PC-9 (cell line): ENCODE measurements around the gene REEP3. TPM values are rescaled to one million over a fixed set of nuclear protein-coding genes. Genes with fewer than 3 reads are reported as not detected.
"Not testable (repeated sequence)": the region's sequence is repeated elsewhere in the genome, so short reads cannot be mapped to it uniquely, and the experiment has no call there.

Experiments
- BruUV-seq: library from RNA; stranded (reverse); fragments of 400-500 nt; replicated peaks from 2 replicates; lab custom pipeline; 2021; lab: Mats Ljungman, UMichigan
- CTCF ChIA-PET: fragments of 300-600 bp; sonication (Branson Sonifier 250); formaldehyde crosslinking; loops from one replicate; lab custom pipeline; 2022; ENCODE audit warnings: antibody characterized with exemption; lab: Charles Lee
- POLR2A ChIA-PET: fragments of 300-600 bp; sonication (Branson Sonifier 250); formaldehyde crosslinking; loops from one replicate; lab custom pipeline; 2022; ENCODE audit warnings: antibody characterized with exemption; ENCODE audit not compliant: unreplicated experiment; lab: Charles Lee
- DNase-seq, 2 experiments: peaks; one replicate each; pipeline versions ENCODE4 v3.0.0 to v3.0.0-alpha.2; 2015 to 2022; ENCODE audit warnings: mixed read lengths in 1 of 2
- H2AFZ ChIP-seq: fragments of 200-600 bp; sonication (generic); 2 replicates; pipeline ENCODE4 v1.8.1; 2017; ENCODE audit warnings: antibody characterized with exemption
- H3F3A ChIP-seq: fragments of 200-600 bp; sonication (generic); 2 replicates; pipeline ENCODE4 v1.8.1; 2017; ENCODE audit warnings: antibody characterized with exemption, mild to moderate bottlenecking, low read depth; ENCODE audit not compliant: insufficient read depth
- H3K27ac ChIP-seq: fragments of 200-600 bp; sonication (generic); 2 replicates; pipeline ENCODE4 v1.6.1; 2016; ENCODE audit warnings: mixed run types
- H3K27me3 ChIP-seq: fragments of 200-600 bp; sonication (generic); 2 replicates; pipeline ENCODE4 v1.6.1; 2016; ENCODE audit warnings: low read depth, mixed run types; ENCODE audit not compliant: insufficient read depth
- H3K36me3 ChIP-seq: fragments of 200-600 bp; sonication (generic); 2 replicates; pipeline ENCODE4 v1.6.1; 2016; ENCODE audit warnings: low read depth, mixed run types
- H3K4me1 ChIP-seq: fragments of 200-600 bp; sonication (generic); replicated peaks from 2 replicates; pipeline ENCODE4 v1.6.1; 2016; ENCODE audit warnings: mixed run types; ENCODE audit not compliant: insufficient read depth
- H3K4me2 ChIP-seq: fragments of 200-600 bp; sonication (generic); 2 replicates; pipeline ENCODE4 v1.6.1; 2017; ENCODE audit warnings: mixed run types
- H3K4me3 ChIP-seq: fragments of 200-600 bp; sonication (generic); 2 replicates; pipeline ENCODE4 v1.6.1; 2016; ENCODE audit warnings: mixed run types
- H3K79me2 ChIP-seq: fragments of 200-600 bp; sonication (generic); 2 replicates; pipeline ENCODE4 v1.6.1; 2017; ENCODE audit warnings: low read depth, mixed run types
- H3K9me2 ChIP-seq: fragments of 200-600 bp; sonication (generic); 2 replicates; pipeline ENCODE4 v1.8.1; 2017; ENCODE audit warnings: mild to moderate bottlenecking; ENCODE audit not compliant: insufficient read depth
- H3K9me3 ChIP-seq: fragments of 200-600 bp; sonication (generic); 2 replicates; pipeline ENCODE4 v1.8.1; 2016; ENCODE audit warnings: low read depth; ENCODE audit not compliant: insufficient read depth
- H4K20me1 ChIP-seq: fragments of 200-600 bp; sonication (generic); 2 replicates; pipeline ENCODE4 v1.8.1; 2017; ENCODE audit not compliant: insufficient read depth
- EZH2 ChIP-seq: fragments of 200-600 bp; sonication (generic); IDR thresholded peaks from 2 replicates; pipeline ENCODE4 v1.8.0; 2017; ENCODE audit warnings: antibody characterized with exemption, low read depth
- intact Hi-C: fragments of 100-400 bp; cut with micrococcal nuclease; formaldehyde crosslinking; loops from one replicate; pipeline ENCODE4 v1.10.0; 2022; ENCODE audit not compliant: unreplicated experiment
- total RNA-seq: library from RNA; stranded (reverse); gene quantifications from 2 replicates; pipeline ENCODE4 v1.2.3, GENCODE V29; 2021
- TF ChIP-seq, protein P1 (sequence below): fragments of 200-600 bp; sonication (generic); conservative IDR thresholded peaks from 2 replicates; pipeline ENCODE4 v1.6.1; 2017; ENCODE audit warnings: mixed run types, antibody characterized with exemption, mild to moderate bottlenecking, moderate library complexity

The REEP3 gene
- total RNA-seq, 1 experiment from 2014 or later = 56.4 TPM

GRCh38 chr10:63562857-63563256 is 41.7 kb downstream of the REEP3 start:
- Histone ChIP-seq H3K4me2 (no peak overlapping the region), H3F3A (no peaks in the 10 kb centered on the region), H3K27me3 (no peaks in the 10 kb centered on the region), H3K4me3 (no peak overlapping the region), H3K4me1 (no peaks in the 10 kb centered on the region), H3K9me2 (no peaks in the 10 kb centered on the region), H3K36me3 (peaks cover 3% of the 10 kb centered on the region; the same call in 1 of the 2 replicates), H3K79me2 (peaks cover 61% of the 10 kb centered on the region), H2AFZ (no peak overlapping the region), H3K27ac (no peak overlapping the region), H4K20me1 (no peaks in the 10 kb centered on the region), H3K9me3 (no peaks in the 10 kb centered on the region)
- intact Hi-C loops = no loop called here
- no peak for DNase-seq
- no TSS peak for BruUV-seq
- POLR2A ChIA-PET = no interaction called here
- TF ChIP-seq, protein P1, sequence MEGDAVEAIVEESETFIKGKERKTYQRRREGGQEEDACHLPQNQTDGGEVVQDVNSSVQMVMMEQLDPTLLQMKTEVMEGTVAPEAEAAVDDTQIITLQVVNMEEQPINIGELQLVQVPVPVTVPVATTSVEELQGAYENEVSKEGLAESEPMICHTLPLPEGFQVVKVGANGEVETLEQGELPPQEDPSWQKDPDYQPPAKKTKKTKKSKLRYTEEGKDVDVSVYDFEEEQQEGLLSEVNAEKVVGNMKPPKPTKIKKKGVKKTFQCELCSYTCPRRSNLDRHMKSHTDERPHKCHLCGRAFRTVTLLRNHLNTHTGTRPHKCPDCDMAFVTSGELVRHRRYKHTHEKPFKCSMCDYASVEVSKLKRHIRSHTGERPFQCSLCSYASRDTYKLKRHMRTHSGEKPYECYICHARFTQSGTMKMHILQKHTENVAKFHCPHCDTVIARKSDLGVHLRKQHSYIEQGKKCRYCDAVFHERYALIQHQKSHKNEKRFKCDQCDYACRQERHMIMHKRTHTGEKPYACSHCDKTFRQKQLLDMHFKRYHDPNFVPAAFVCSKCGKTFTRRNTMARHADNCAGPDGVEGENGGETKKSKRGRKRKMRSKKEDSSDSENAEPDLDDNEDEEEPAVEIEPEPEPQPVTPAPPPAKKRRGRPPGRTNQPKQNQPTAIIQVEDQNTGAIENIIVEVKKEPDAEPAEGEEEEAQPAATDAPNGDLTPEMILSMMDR = no peak
- TF ChIP-seq EZH2 = no peak
- CTCF ChIA-PET = no interaction called here

DNA sequence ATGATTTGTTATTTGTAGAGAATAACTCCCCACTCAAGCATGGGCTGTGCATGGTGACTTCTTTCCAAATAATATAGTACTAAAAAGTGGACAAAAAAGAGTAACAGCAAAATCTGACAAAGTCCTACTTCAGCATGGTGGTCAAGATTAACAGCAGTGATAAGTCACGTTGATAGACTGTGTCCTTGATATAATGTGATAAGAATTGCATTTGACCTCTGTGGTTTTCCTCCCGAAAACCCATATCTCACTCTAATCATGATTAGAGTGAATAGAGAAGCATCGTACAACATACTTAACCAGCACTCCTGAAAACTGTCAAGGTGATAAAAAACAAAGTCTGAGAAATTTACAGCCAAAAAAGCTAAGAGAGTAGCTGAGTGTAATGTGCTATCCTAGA is 42.4 kb downstream of the REEP3 start:
- no peaks in the 10 kb centered on the region for H3K27me3 ChIP-seq
- DNase-seq = no peak
- H3K4me1 ChIP-seq = no peaks in the 10 kb centered on the region
- TF ChIP-seq, protein P1 = no peak
- no peak for TF ChIP-seq EZH2
- POLR2A ChIA-PET = no interaction called here
- H3K4me2 ChIP-seq = no peak overlapping the region
- H3K4me3 ChIP-seq = no peak overlapping the region
- H3K79me2 ChIP-seq = peaks cover 53% of the 10 kb centered on the region
- H4K20me1 ChIP-seq = no peaks in the 10 kb centered on the region
- H3K27ac ChIP-seq = no peak overlapping the region
- CTCF ChIA-PET = interaction anchor here (0.6 kb wide), 1 partner anchor 47 kb away, joined by 5 read pairs; no protein-coding TSS in a partner anchor
- BruUV-seq = no TSS peak
- peaks cover 3% of the 10 kb centered on the region; the same call in 1 of the 2 replicates for H3K36me3 ChIP-seq
- H3K9me3 ChIP-seq = no peaks in the 10 kb centered on the region
- H3K9me2 ChIP-seq = no peaks in the 10 kb centered on the region
- no peak overlapping the region for H2AFZ ChIP-seq
- intact Hi-C loops = no loop called here
- no peaks in the 10 kb centered on the region for H3F3A ChIP-seq

DNA sequence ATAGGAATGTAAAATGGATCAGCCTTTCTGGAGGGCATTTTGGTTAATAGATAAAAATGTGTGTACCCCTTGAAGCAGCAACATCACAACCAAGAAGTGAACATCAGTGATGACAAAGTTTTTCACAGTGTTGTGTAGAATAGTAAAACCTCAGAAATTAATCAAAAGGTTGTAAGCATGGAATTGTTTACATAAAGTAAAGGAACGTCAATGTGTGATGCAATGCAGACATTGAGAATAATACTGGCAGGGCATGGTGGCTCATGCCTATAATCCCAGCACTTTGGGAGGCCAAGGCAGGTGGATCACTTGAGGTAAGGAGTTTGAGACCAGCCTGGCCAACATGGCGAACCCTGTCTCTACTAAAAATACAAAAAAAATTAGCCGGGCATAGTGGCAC is 43.5 kb downstream of the REEP3 start:
- H3K27ac ChIP-seq, intact Hi-C loops, DNase-seq, H3K9me3 ChIP-seq, H3K36me3 ChIP-seq, H2AFZ ChIP-seq, BruUV-seq, H3K9me2 ChIP-seq, H4K20me1 ChIP-seq, H3F3A ChIP-seq, H3K4me3 ChIP-seq, H3K27me3 ChIP-seq, H3K4me1 ChIP-seq, H3K4me2 ChIP-seq, CTCF ChIA-PET: not testable (repeated sequence)
- POLR2A ChIA-PET = interaction anchor here (0.6 kb wide), 1 partner anchor 57 kb away, joined by 8 read pairs; no protein-coding TSS in a partner anchor
- H3K79me2 ChIP-seq = peaks cover 43% of the 10 kb centered on the region
